ENCODE measurements around the gene MCRIP2.
A peak's percentile ranks its signal among the peaks of the same experiment; 100 is the strongest.

The MCRIP2 gene

DNA sequence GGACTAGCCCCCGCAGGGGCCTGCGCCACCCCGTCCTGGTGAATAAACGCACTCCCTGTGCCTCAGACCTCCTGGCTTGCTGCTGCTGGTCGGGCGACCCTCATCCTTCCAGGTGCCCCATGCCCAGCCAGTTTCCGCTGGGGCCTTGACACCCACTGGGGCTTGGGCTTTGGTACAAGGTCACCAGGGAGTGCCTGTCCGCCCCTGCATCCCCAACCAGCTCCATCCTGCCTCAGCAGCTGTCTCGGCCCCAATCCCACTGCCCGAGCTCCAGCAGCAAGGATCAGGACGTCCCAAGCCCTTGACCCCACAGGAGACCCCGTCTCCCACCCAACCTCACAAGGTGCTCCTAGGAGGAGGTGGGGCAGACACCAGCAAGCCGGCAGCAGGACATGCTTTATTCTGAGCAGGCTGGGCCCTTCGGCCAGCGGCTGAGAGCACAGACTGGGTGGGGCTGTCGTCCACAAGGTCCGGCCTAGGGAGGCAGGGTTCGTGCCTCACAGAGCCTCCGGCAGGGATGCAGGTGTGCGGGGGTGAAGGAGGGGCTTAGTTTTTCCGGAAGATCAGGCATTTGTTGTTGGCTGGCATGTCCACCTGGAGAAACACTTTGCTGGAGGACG is 7.5 kb upstream of the MCRIP2 start:
- TF ChIP-seq, protein P1, sequence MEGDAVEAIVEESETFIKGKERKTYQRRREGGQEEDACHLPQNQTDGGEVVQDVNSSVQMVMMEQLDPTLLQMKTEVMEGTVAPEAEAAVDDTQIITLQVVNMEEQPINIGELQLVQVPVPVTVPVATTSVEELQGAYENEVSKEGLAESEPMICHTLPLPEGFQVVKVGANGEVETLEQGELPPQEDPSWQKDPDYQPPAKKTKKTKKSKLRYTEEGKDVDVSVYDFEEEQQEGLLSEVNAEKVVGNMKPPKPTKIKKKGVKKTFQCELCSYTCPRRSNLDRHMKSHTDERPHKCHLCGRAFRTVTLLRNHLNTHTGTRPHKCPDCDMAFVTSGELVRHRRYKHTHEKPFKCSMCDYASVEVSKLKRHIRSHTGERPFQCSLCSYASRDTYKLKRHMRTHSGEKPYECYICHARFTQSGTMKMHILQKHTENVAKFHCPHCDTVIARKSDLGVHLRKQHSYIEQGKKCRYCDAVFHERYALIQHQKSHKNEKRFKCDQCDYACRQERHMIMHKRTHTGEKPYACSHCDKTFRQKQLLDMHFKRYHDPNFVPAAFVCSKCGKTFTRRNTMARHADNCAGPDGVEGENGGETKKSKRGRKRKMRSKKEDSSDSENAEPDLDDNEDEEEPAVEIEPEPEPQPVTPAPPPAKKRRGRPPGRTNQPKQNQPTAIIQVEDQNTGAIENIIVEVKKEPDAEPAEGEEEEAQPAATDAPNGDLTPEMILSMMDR (IDR thresholded peaks at IDR 0.05; ENCODE audit: low read depth, low read length), result no peak
- Histone ChIP-seq H3K4me3 (ENCODE audit: low read depth, low read length) (no peak overlapping the region), H3K36me3 (peaks cover 10% of the 10 kb centered on the region), H3K27me3 (no peaks in the 10 kb centered on the region), H3K9me3 (no peaks in the 10 kb centered on the region), H3K4me1 (peaks cover 25% of the 10 kb centered on the region)
- DNase-seq, result no peak

DNA sequence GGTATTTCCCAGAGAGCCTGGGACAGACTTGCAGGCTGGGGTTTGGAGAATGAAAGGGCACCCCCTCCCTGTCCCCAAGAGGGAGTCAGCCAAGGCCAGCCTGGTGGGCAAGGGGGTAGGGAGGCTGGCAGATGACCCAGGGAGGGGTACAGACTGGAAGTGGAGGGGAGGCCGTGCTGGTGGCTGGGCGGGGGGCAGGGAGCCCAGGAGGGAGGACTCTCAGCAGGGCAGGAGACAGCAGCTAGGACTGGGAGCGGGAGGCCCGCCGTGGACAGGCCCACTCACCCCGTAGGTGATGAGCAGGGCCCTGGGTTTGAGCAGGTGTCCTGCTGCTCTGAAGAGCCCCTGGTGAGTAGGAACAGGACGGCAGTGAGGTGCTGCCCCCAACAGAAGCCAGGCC is 6.6 kb upstream of the MCRIP2 start:
- peak overlapping the region; percentile 78 for H3K4me3 ChIP-seq (ENCODE audit: low read depth, low read length)
- H3K27me3 ChIP-seq, result no peaks in the 10 kb centered on the region
- H3K36me3 ChIP-seq, result peaks cover 10% of the 10 kb centered on the region
- H3K9me3 ChIP-seq, result no peaks in the 10 kb centered on the region
- peaks cover 22% of the 10 kb centered on the region for H3K4me1 ChIP-seq
- TF ChIP-seq, protein P1 (IDR thresholded peaks at IDR 0.05; ENCODE audit: low read depth, low read length), result no peak
- no peak for DNase-seq

DNA sequence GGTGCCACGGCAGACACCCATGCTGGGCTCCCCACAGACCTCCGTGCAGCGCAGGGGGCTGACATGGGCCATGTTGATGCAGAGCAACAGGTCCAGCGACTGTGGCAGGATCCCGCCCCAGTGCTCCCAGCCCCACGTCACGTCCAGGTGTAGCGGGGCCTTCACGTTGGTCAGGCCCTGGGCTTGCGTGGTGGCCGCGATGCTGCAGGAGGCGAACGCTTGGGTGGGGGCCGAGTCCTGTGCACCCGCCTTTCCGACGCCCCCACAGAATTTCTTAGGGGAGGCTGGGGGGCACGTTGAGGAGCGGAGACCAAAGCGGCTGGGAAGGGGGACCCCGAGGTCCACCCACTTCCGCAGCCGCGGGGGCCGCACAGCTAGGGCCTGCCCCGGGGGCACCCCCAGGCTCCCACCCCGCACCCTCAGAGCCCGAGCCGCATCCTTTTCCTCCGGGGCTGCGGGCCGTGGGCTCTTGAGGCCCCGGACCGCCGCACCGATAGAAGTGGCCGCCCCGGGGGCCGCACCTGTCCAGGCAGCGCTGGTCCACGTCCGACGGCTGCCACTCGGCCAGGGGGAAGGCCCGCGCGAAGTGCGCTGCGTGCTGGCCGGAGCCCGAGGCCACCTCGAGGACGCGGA is 5.9 kb upstream of the MCRIP2 start:
- Histone ChIP-seq H3K4me3 (ENCODE audit: low read depth, low read length) (peak overlapping the region; percentile 78), H3K36me3 (peaks cover 10% of the 10 kb centered on the region), H3K9me3 (no peaks in the 10 kb centered on the region), H3K27me3 (no peaks in the 10 kb centered on the region), H3K4me1 (peaks cover 15% of the 10 kb centered on the region)
- DNase-seq, result no peak
- TF ChIP-seq, protein P1 (IDR thresholded peaks at IDR 0.05; ENCODE audit: low read depth, low read length), result no peak

DNA sequence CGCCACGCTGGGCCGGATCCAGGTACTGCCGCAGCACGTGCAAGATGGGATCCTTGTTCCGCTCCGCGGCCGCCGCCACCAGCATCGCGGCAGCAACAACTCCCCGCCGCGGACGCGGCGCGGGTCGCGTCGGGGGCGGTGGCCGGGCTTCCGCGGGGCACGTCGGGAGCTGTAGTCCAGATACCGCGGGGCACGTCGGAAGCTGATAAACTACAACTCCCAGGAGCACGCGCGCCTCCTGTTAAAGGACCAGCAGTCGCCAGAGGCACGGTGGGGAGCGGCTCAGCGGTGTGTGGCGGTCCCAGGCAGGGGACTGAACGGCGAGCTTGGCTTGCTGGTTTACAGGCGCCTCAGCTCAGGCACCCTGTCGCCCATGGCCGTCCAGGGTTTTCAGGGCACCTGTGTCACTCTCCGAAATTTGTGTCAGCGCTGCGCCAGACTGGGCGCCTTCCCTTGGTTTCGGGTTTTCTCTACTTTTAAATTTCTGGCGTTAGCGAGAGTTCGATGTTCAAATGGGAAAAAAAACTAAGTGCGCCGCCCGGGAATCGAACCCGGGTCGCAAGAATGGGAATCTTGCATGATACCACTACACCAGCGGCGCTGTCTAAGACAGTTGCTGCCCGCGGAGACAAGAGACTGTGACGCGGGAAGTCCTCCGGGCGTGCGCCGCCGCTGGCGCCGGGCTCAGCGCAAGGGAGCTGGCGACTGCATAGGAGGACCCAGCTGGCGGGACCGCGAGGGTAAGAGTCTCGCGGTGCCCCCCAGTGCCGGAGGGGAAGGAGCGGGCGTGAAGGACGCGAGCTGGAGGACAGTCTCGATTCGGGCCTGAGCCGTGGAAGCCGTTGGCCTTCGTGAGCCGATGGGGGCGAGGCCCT is 5.2 kb upstream of the MCRIP2 start, which contains the start of gene METTL26:
TSS of gene METTL26 (minus strand) at position 100 of the 875 bp plus-strand sequence. CDS start at position 85, 15 bp downstream.
- Histone ChIP-seq H3K4me3 (ENCODE audit: low read depth, low read length) (peak within 1 kb of the TSS; percentile 78), H3K36me3 (peaks cover 10% of the 10 kb centered on the region), H3K4me1 (peaks cover 9% of the 10 kb centered on the region), H3K9me3 (no peaks in the 10 kb centered on the region), H3K27me3 (no peaks in the 10 kb centered on the region)
- peak; percentile 98 for DNase-seq
- TF ChIP-seq, protein P1 (IDR thresholded peaks at IDR 0.05; ENCODE audit: low read depth, low read length), result no peak

DNA sequence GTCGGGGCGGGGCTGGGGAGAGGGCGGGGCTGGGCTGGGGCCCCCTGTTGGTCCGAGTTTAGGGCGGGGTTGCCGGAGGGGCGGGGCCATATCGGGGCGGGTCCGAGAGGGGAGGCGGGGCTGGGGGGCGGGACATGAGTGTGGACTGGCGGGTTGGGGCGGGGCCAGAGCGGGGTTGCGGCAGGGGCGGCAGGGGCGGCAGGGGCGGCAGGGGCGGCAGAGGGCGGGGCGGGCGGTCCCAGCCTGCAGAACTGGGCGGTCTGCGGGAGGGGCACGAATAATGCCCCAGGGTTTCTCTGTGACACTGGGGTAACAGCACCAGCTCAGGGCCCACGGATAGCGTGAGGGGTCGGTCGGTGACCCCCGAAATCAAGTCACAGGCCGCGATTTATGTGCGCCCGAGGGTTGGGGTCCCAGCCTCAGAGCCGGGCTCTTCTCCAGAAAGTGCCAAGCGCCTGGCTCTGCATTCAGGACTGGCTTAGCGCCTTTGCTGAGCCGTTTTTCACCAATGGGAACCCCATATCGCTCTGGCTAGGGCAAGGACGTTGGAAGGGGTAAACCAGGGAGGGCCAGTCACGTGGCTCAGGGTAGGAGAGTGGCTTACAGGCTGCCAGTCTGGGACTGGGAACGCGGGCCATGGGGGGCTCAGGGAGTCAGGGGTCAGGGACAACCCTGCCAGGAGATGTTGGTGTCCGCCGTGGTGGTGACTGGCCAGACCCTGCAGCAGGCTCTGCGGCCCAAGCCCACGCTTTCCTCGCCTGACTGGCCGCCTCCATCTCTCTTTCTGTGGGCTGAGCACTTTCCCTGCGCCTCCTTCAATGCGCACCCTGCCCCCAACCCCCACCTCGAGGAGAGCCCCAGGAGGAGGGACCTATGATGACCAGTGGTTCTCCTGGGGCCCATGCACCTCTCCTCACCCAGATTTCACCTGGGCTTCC is 4.3 kb upstream of the MCRIP2 start:
- peak overlapping the region; percentile 78 for H3K4me3 ChIP-seq (ENCODE audit: low read depth, low read length)
- H3K4me1 ChIP-seq, result peaks cover 9% of the 10 kb centered on the region
- peak; percentile 97 for DNase-seq
- TF ChIP-seq, protein P1 (IDR thresholded peaks at IDR 0.05; ENCODE audit: low read depth, low read length), result no peak
- no peaks in the 10 kb centered on the region for H3K9me3 ChIP-seq
- no peaks in the 10 kb centered on the region for H3K27me3 ChIP-seq
- peaks cover 10% of the 10 kb centered on the region for H3K36me3 ChIP-seq

Data from BE2C (cell line).